SK-N-SH (cell line): ENCODE data around the gene SND1. TPM values are rescaled to one million over a fixed set of nuclear protein-coding genes. Genes with fewer than 3 reads are reported as not detected.
A peak's percentile ranks its signal among the peaks of the same experiment; 100 is the strongest.

ENCODE experiments used
- CTCF ChIA-PET: fragments of 300-600, 350-600 bp; formaldehyde crosslinking; extraction: SDS; loops from one replicate; lab custom pipeline; 2021; lab: Yijun Ruan, JAX
- POLR2A ChIA-PET: fragments of 350-600 bp; sonication (Branson Sonifier 250); formaldehyde crosslinking; extraction: SDS; loops from one replicate; lab custom pipeline; 2020; ENCODE audit warnings: antibody characterized with exemption, inconsistent platforms; lab: Yijun Ruan, JAX
- DNase-seq: peaks from one replicate; pipeline ENCODE4 v3.0.0; 2012
- H2AFZ ChIP-seq: fragments of 200-600 bp; sonication (generic); 2 replicates; pipeline ENCODE4 v1.8.1; 2016; ENCODE audit warnings: antibody characterized with exemption, mild to moderate bottlenecking, low read depth
- H3F3A ChIP-seq: fragments of 200-600 bp; sonication (generic); replicated peaks from 2 replicates; pipeline ENCODE3; 2016; ENCODE audit warnings: antibody characterized with exemption, mild to moderate bottlenecking; ENCODE audit not compliant: insufficient read depth
- H3K27ac ChIP-seq, 2 experiments: fragments of 200-500 bp in 1 of 2; fragments of 200-600 bp in 1 of 2; sonication (Bioruptor generic) in 1 of 2; sonication (generic), shearing (Covaris generic) in 1 of 2; 2 replicates each; pipeline versions ENCODE4 v1.5.1 to v1.6.1; 2014 to 2016; ENCODE audit warnings: low read depth in 2 of 2, inconsistent platforms in 1 of 2, low read length in 1 of 2, mild to moderate bottlenecking in 1 of 2, mixed read lengths in 1 of 2
- H3K27me3 ChIP-seq: fragments of 200-600 bp; sonication (generic), shearing (Covaris generic); 2 replicates; pipeline ENCODE4 v1.6.1; 2016; ENCODE audit warnings: mixed run types; ENCODE audit not compliant: insufficient read depth
- H3K36me3 ChIP-seq, 2 experiments: fragments of 200-500 bp in 1 of 2; fragments of 200-600 bp in 1 of 2; sonication (Bioruptor generic) in 1 of 2; sonication (generic) in 1 of 2; replicated peaks in 1 of 2; 2 replicates each; pipeline versions ENCODE3 to v1.5.1; 2014 to 2016; ENCODE audit warnings: low read length in 1 of 2, mild to moderate bottlenecking in 1 of 2; ENCODE audit not compliant: insufficient read depth in 2 of 2, control insufficient read depth in 1 of 2
- H3K4me1 ChIP-seq, 2 experiments: fragments of 200-500 bp in 1 of 2; fragments of 200-600 bp in 1 of 2; sonication (Bioruptor generic) in 1 of 2; sonication (generic), shearing (Covaris generic) in 1 of 2; 2 replicates each; pipeline versions ENCODE4 v1.5.1 to v1.6.1; 2014 to 2016; ENCODE audit warnings: low read depth in 1 of 2, low read length in 1 of 2, mixed run types in 1 of 2; ENCODE audit not compliant: insufficient read depth in 2 of 2, control insufficient read depth in 1 of 2
- H3K4me2 ChIP-seq: fragments of 200-600 bp; sonication (generic), shearing (Covaris generic); 2 replicates; pipeline ENCODE4 v1.6.1; 2017; ENCODE audit warnings: mixed run types
- H3K4me3 ChIP-seq, 2 experiments: fragments of 200-500 bp in 1 of 2; fragments of 200-600 bp in 1 of 2; sonication (Bioruptor generic) in 1 of 2; sonication (generic), shearing (Covaris generic) in 1 of 2; 2 replicates each; pipeline versions ENCODE4 v1.5.1 to v1.8.1; 2014 to 2016; ENCODE audit warnings: low read depth in 2 of 2, inconsistent platforms in 1 of 2, low read length in 1 of 2, mild to moderate bottlenecking in 1 of 2, mixed read lengths in 1 of 2, moderate library complexity in 1 of 2
- H3K79me2 ChIP-seq: fragments of 200-600 bp; sonication (generic); 2 replicates; pipeline ENCODE4 v1.8.1; 2017; ENCODE audit warnings: mild to moderate bottlenecking; ENCODE audit not compliant: insufficient read depth
- H3K9ac ChIP-seq: fragments of 200-600 bp; sonication (generic); 2 replicates; pipeline ENCODE4 v1.6.1; 2017; ENCODE audit warnings: mixed run types
- H3K9me2 ChIP-seq: fragments of 200-600 bp; sonication (generic); 2 replicates; pipeline ENCODE4 v1.6.1; 2017; ENCODE audit warnings: mixed run types
- H3K9me3 ChIP-seq: fragments of 200-600 bp; sonication (generic); 2 replicates; pipeline ENCODE4 v1.6.1; 2017; ENCODE audit warnings: mixed run types, mild to moderate bottlenecking, moderate library complexity
- H4K20me1 ChIP-seq: fragments of 200-600 bp; sonication (generic); 2 replicates; pipeline ENCODE4 v1.6.1; 2017; ENCODE audit warnings: mild to moderate bottlenecking, mixed run types; ENCODE audit not compliant: insufficient read depth
- CHD2 ChIP-seq: fragments of 150-350 bp; IDR thresholded peaks from 2 replicates; pipeline ENCODE4 v1.6.1; 2018; ENCODE audit warnings: low read length; ENCODE audit not compliant: partially characterized antibody
- EP300 ChIP-seq, 2 experiments: IDR thresholded peaks; 2 replicates each; pipeline versions ENCODE4 v1.4.0 to v1.6.1; 2012; ENCODE audit warnings: borderline replicate concordance in 1 of 2, low read depth in 1 of 2, low read length in 1 of 2
- EZH2phosphoT487 ChIP-seq: fragments of 200-600 bp; sonication (generic); IDR thresholded peaks from 2 replicates; pipeline ENCODE4 v1.6.1; 2017; ENCODE audit warnings: low read depth, mixed run types, mild to moderate bottlenecking, antibody characterized with exemption, moderate library complexity, borderline replicate concordance
- FOSL2 ChIP-seq: IDR thresholded peaks from 2 replicates; pipeline ENCODE4 v1.4.0; 2012; ENCODE audit warnings: low read depth, mild to moderate bottlenecking, moderate library complexity, borderline replicate concordance
- FOXJ3 ChIP-seq: sonication (generic); formaldehyde crosslinking; IDR thresholded peaks from 2 replicates; pipeline ENCODE4 v1.5.1; 2020; ENCODE audit warnings: mild to moderate bottlenecking, missing genetic modification reagents
- FOXM1 ChIP-seq: IDR thresholded peaks from 2 replicates; pipeline ENCODE4 v1.4.0; 2012; ENCODE audit warnings: low read depth, mild to moderate bottlenecking
- GABPA ChIP-seq: IDR thresholded peaks from 2 replicates; pipeline ENCODE4 v1.4.0; 2012; ENCODE audit warnings: low read depth, mild to moderate bottlenecking
- GATA2 ChIP-seq: sonication (generic); formaldehyde crosslinking; IDR thresholded peaks from 2 replicates; pipeline ENCODE4 v1.5.0; 2020; ENCODE audit warnings: mild to moderate bottlenecking, missing genetic modification reagents
- MXI1 ChIP-seq: IDR thresholded peaks from 2 replicates; pipeline ENCODE4 v1.6.1; 2012; ENCODE audit warnings: mild to moderate bottlenecking, low read depth, low read length, improper control_type of control experiment
- NFIC ChIP-seq: IDR thresholded peaks from 2 replicates; pipeline ENCODE4 v1.4.0; 2012; ENCODE audit warnings: borderline replicate concordance
- NRF1 ChIP-seq: IDR thresholded peaks from 2 replicates; pipeline ENCODE4 v1.6.1; 2012; ENCODE audit warnings: low read depth, mild to moderate bottlenecking, low read length
- POLR2AphosphoS5 ChIP-seq: IDR thresholded peaks from 2 replicates; pipeline ENCODE4 v1.6.1; 2012; ENCODE audit warnings: low read depth, low read length
- RAD21 ChIP-seq: IDR thresholded peaks from 2 replicates; pipeline ENCODE4 v1.6.1; 2012; ENCODE audit warnings: mild to moderate bottlenecking, low read length
- RCOR1 ChIP-seq: fragments of 150-350 bp; IDR thresholded peaks from 2 replicates; pipeline ENCODE4 v1.6.1; 2017; ENCODE audit warnings: antibody characterized with exemption, low read length
- RFX5 ChIP-seq: IDR thresholded peaks from 2 replicates; pipeline ENCODE4 v1.6.1; 2012; ENCODE audit warnings: mild to moderate bottlenecking, improper control_type of control experiment, low read length
- RXRA ChIP-seq: IDR thresholded peaks from 2 replicates; pipeline ENCODE4 v1.4.0; 2012; ENCODE audit warnings: low read depth, mild to moderate bottlenecking, borderline replicate concordance
- SIN3A ChIP-seq: IDR thresholded peaks from 2 replicates; pipeline ENCODE4 v1.6.1; 2012; ENCODE audit warnings: low read depth, mild to moderate bottlenecking, low read length, moderate library complexity, borderline replicate concordance
- SMC3 ChIP-seq: IDR thresholded peaks from 2 replicates; pipeline ENCODE4 v1.6.1; 2012; ENCODE audit warnings: low read depth, low read length, improper control_type of control experiment
- TAF1 ChIP-seq: IDR thresholded peaks from 2 replicates; pipeline ENCODE4 v1.6.1; 2012; ENCODE audit warnings: low read depth, mild to moderate bottlenecking, low read length, moderate library complexity, borderline replicate concordance
- TCF12 ChIP-seq: IDR thresholded peaks from 2 replicates; pipeline ENCODE4 v1.4.0; 2012
- TEAD4 ChIP-seq: IDR thresholded peaks from 2 replicates; pipeline ENCODE4 v1.4.0; 2012; ENCODE audit warnings: mild to moderate bottlenecking, borderline replicate concordance; ENCODE audit not compliant: insufficient read depth
- YY1 ChIP-seq: IDR thresholded peaks from 2 replicates; pipeline ENCODE4 v1.4.0; 2012; ENCODE audit warnings: low read depth, mild to moderate bottlenecking
- WGBS: methylation state at CpG from one replicate; pipeline ENCODE4 v1.1.6; 2017; ENCODE audit warnings: low lambda C conversion rate; 5-methylcytosine and 5-hydroxymethylcytosine counted together
- polyA plus RNA-seq, 3 experiments: library from polyadenylated mRNA; depleted of rRNA; stranded (reverse); fragments of >200 nt; gene quantifications; 2 replicates each; pipeline ENCODE4 v1.2.3, GENCODE V29; 2012
- TF ChIP-seq, protein P1 (sequence below): fragments of 150-350 bp; IDR thresholded peaks from 2 replicates; pipeline ENCODE4 v1.6.1; 2017; ENCODE audit warnings: antibody characterized with exemption, low read length, low read depth, borderline replicate concordance
- TF ChIP-seq, protein P2 (sequence below): IDR thresholded peaks from 2 replicates; pipeline ENCODE4 v1.4.0; 2012; ENCODE audit warnings: low read depth
- TF ChIP-seq, protein P3 (sequence below): IDR thresholded peaks from 2 replicates; pipeline ENCODE4 v1.4.0; 2012; ENCODE audit warnings: low read depth, borderline replicate concordance

SND1 gene
- polyA plus RNA-seq, 1 of the 3 experiments (the other 2 are of a cell fraction), result 165 TPM

DNA sequence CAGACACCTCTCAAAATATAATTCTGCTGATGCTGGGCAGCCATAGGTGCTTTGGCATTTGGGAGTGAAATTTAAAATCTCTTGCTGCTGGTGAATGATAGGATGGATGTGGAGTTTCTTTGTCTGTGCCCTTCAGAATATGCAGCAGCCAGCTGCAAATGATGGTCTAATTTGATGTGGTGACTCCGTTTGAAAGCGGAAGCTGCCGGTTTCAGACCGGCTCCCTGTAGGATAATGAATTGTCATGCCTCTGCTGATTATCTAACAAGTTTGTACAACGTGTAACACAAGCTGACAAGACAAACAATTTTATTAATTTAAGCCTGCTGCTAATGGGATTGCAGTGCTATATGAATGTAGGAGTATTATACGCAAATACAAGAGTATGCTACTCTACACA is 103.5 kb downstream of the SND1 start:
- Histone ChIP-seq H3K4me2 (no peak overlapping the region), H3K79me2 (peaks cover 95% of the 10 kb centered on the region), H3K9me3 (no peaks in the 10 kb centered on the region), H3K36me3 (peaks cover 0 to 4% of the 10 kb centered on the region in 2 experiments), H3K4me1 (peaks cover 7 to 25% of the 10 kb centered on the region in 2 experiments; a peak in 3 of 4 replicates)
- DNase-seq, result peak; percentile 52
- TF ChIP-seq GABPA (no peak), YY1 (no peak), NFIC (no peak), CHD2 (no peak), TAF1 (no peak), RCOR1 (no peak), MXI1 (no peak; the same call in 1 of the 2 replicates), TCF12 (no peak), RXRA (no peak), RFX5 (no peak), TEAD4 (no peak), POLR2AphosphoS5 (no peak), RAD21 (peak; percentile 12; the same call in 1 of the 2 replicates), EP300 (IDR thresholded peaks at IDR 0.05; ENCODE audit: borderline replicate concordance in 1 of 2, low read depth in 1 of 2, low read length in 1 of 2) (peak in 1 of 2 experiments; percentile 34; a peak in 1 of 4 replicates), GATA2 (peak; percentile 36; the same call in 1 of the 2 replicates), FOXM1 (no peak), EZH2phosphoT487 (no peak), NRF1 (no peak), SIN3A (no peak), SMC3 (no peak), FOSL2 (no peak), FOXJ3 (CRISPR knock-in tag) (no peak)
- TF ChIP-seq, protein P1, sequence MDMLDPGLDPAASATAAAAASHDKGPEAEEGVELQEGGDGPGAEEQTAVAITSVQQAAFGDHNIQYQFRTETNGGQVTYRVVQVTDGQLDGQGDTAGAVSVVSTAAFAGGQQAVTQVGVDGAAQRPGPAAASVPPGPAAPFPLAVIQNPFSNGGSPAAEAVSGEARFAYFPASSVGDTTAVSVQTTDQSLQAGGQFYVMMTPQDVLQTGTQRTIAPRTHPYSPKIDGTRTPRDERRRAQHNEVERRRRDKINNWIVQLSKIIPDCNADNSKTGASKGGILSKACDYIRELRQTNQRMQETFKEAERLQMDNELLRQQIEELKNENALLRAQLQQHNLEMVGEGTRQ, result no peak
- TF ChIP-seq, protein P2, sequence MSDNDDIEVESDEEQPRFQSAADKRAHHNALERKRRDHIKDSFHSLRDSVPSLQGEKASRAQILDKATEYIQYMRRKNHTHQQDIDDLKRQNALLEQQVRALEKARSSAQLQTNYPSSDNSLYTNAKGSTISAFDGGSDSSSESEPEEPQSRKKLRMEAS, result no peak
- TF ChIP-seq, protein P3, sequence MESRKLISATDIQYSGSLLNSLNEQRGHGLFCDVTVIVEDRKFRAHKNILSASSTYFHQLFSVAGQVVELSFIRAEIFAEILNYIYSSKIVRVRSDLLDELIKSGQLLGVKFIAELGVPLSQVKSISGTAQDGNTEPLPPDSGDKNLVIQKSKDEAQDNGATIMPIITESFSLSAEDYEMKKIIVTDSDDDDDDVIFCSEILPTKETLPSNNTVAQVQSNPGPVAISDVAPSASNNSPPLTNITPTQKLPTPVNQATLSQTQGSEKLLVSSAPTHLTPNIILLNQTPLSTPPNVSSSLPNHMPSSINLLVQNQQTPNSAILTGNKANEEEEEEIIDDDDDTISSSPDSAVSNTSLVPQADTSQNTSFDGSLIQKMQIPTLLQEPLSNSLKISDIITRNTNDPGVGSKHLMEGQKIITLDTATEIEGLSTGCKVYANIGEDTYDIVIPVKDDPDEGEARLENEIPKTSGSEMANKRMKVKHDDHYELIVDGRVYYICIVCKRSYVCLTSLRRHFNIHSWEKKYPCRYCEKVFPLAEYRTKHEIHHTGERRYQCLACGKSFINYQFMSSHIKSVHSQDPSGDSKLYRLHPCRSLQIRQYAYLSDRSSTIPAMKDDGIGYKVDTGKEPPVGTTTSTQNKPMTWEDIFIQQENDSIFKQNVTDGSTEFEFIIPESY, result no peak
- TF ChIP-seq, all 33 proteins: peak for 3
- Histone ChIP-seq H3K9ac (no peak overlapping the region), H4K20me1 (peaks cover 83% of the 10 kb centered on the region), H3K9me2 (no peaks in the 10 kb centered on the region), H3K4me3 (no peak overlapping the region), H3K27me3 (no peaks in the 10 kb centered on the region), H2AFZ (no peak overlapping the region), H3K27ac (peak overlapping the region in 1 of 2 experiments; percentile 85; a peak in 2 of 4 replicates), H3F3A (no peaks in the 10 kb centered on the region)
- ChIA-PET POLR2A (interaction anchor here (0.7 kb wide), 1 partner anchor 9 kb away, joined by 3 read pairs; no protein-coding TSS in a partner anchor), CTCF (interaction anchor here (1.3 to 4.5 kb wide), 9 partner anchors 10 to 454 kb away, joined by 3 to 17 read pairs (median 11); no protein-coding TSS in a partner anchor)
- WGBS, result 82% methylated on average over 6 of the region's 6 CpGs
